GM12864 (cell line): Measurements from ENCODE around the gene ZNF784.
A peak's percentile ranks its signal among the peaks of the same experiment; 100 is the strongest.

ENCODE experiments used
- DNase-seq: peaks from one replicate; pipeline ENCODE4 v3.0.0-alpha.2; 2011; ENCODE audit warnings: low read depth
- H3K4me3 ChIP-seq: 2 replicates; pipeline ENCODE4 v1.5.1; 2011; ENCODE audit warnings: mild to moderate bottlenecking, low read depth, low read length, control low read depth
- TF ChIP-seq, protein P1 (sequence below): IDR thresholded peaks from 2 replicates; pipeline ENCODE4 v1.5.1; 2011; ENCODE audit warnings: low read depth, mild to moderate bottlenecking, moderate library complexity, low read length, control low read depth, inconsistent platforms; ENCODE audit errors: missing control alignments

Gene ZNF784

GRCh38 chr19:55606817-55607216 is 17.5 kb downstream of the ZNF784 start:
- TF ChIP-seq, protein P1, sequence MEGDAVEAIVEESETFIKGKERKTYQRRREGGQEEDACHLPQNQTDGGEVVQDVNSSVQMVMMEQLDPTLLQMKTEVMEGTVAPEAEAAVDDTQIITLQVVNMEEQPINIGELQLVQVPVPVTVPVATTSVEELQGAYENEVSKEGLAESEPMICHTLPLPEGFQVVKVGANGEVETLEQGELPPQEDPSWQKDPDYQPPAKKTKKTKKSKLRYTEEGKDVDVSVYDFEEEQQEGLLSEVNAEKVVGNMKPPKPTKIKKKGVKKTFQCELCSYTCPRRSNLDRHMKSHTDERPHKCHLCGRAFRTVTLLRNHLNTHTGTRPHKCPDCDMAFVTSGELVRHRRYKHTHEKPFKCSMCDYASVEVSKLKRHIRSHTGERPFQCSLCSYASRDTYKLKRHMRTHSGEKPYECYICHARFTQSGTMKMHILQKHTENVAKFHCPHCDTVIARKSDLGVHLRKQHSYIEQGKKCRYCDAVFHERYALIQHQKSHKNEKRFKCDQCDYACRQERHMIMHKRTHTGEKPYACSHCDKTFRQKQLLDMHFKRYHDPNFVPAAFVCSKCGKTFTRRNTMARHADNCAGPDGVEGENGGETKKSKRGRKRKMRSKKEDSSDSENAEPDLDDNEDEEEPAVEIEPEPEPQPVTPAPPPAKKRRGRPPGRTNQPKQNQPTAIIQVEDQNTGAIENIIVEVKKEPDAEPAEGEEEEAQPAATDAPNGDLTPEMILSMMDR: no peak
- peak overlapping the region; percentile 98 for H3K4me3 ChIP-seq
- DNase-seq: no peak

DNA sequence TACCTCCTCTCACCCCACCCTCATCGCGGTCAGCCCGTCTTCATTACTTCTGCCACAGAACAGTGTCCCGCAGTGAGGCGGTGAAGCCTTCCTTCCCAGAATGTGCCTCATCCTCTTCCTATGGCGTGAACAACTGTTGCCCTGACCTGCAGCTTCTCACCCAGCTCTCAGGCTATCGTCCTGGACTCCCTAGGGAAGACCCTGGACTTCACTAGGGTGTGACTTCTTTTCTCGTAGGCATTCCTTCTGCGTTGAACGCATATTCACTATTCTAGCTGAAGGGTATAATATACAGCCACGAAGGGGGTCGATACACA is 17.9 kb downstream of the ZNF784 start:
- H3K4me3 ChIP-seq: peak overlapping the region; percentile 98
- DNase-seq: no peak
- TF ChIP-seq, protein P1: no peak

- peak; percentile 57 for DNase-seq
- TF ChIP-seq, protein P1: peak; percentile 81
- peak within 1 kb of the TSS; percentile 98 for H3K4me3 ChIP-seq
Observed at GRCh38 chr19:55605637-55606470, 18.5 kb downstream of the ZNF784 start, which contains the start of gene ZNF865. TSS of gene ZNF865 (plus strand) at chr19:55605647. CDS start at chr19:55613619, 7,972 bp downstream.

DNA sequence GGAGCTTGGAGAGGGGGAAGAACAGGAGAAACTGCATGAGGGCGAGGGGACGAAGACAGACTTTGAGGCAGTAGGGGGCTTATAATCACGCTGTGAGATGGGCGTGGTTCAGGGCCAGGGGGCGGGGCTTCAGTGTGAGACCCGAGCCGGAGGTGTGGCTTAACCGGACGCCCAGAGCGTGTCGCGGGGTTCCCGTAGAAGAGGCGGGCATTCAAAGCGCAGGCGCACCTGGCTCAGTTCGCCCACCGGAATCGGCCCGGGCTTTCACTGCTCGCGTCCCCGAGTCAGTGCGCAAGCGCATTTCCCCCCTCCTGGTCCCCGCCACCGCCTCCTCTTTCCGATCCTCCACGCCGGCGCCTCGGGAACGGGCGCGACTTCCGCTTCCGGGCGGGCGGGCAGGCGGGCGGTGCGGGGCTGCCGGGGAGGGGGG is 19.1 kb downstream of the ZNF784 start:
- H3K4me3 ChIP-seq: peak overlapping the region; percentile 98
- TF ChIP-seq, protein P1: no peak

GRCh38 chr19:55603581-55604292 is 20.6 kb downstream of the ZNF784 start:
- no peak for DNase-seq
- no peak overlapping the region for H3K4me3 ChIP-seq
- TF ChIP-seq, protein P1: no peak

More for the DNA sequence above, 19.1 kb downstream of the ZNF784 start:
- peak; percentile 91 for DNase-seq

DNA sequence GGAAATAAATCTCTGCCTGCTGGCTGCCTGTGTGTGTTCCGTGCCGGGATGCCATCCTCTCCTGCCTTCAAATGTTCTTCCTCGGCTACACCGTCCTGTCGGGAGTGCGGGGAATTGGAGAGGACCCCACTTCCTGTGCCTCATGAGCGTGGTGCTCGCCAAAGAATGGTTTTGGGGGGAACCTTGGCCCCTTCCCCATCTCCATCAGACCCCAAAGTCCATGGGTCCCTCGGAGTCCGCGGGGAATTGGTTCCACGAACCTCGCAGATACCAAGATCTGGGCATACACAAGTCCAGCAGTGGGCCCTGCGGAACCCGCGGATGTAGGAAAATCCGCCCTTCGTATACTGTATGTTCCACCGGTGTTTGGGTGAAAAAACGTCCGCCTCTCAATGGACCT is 21.3 kb downstream of the ZNF784 start:
- TF ChIP-seq, protein P1: no peak
- no peak for DNase-seq
- no peak overlapping the region for H3K4me3 ChIP-seq
